GM13977 (cell line): ENCODE results near the gene AGBL4.

Source experiments
- DNase-seq: peaks from one replicate; pipeline ENCODE4 v3.0.0; 2012; ENCODE audit warnings: low spot score
- CTCF ChIP-seq: IDR thresholded peaks from 2 replicates; pipeline ENCODE4 v1.5.1; 2012; ENCODE audit warnings: mild to moderate bottlenecking, control low read depth; ENCODE audit not compliant: insufficient read depth; ENCODE audit errors: extremely low read depth, missing control alignments
- in situ Hi-C: fragments of 300-500 bp; cut with MboI; formaldehyde crosslinking; loops from one replicate; pipeline ENCODE4 v1.12.0; 2022; ENCODE audit warnings: low sequenced_read_pairs, low pct_unique_long_range_greater_than_20kb, mixed read lengths, inconsistent platforms; ENCODE audit not compliant: unreplicated experiment

AGBL4 gene

DNA sequence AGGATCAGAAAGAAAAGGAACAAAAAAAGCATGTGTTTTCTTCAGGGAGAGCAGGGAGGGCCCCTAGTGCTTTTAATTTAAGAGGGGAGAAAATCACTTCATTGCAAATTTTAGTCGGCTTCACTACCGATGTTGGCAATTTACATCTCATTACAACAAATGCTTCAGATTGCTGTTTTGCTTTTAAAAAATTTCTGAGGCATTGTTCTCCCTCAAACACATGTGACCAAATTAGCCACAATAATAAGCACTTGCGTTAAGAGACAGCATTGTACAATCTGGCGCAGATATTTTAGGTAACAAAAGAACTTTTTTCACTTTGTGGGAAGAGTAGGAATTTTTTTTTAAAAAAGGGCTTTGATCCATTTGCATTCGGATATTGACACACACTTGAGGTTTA lies 1276.8 kb downstream of the AGBL4 start:
- DNase-seq = no peak
- TF ChIP-seq CTCF = no peak

DNA sequence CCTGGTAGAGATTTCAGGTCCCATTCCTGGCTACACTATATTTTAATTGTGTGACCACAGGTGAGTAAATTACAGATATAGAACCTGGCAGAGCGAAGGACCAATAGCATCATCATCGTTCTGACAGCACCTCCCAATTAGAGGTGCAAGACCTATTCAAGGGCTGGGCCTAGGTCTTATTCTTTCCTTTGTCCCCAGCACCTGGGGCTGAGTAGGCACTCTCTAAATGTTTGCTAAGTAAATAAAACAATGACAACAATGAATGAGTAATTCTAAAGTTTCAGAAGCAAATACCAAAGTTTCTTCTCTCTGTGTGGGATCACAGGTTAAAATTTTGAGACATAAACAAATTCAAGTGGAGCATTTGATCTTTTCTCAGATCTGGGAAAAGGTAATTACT lies 1279.7 kb downstream of the AGBL4 start:
- in situ Hi-C loops = no loop called here
- TF ChIP-seq CTCF = no peak
- no peak for DNase-seq

More for the DNA sequence above, 1276.8 kb downstream of the AGBL4 start:
- in situ Hi-C loops = no loop called here

DNA sequence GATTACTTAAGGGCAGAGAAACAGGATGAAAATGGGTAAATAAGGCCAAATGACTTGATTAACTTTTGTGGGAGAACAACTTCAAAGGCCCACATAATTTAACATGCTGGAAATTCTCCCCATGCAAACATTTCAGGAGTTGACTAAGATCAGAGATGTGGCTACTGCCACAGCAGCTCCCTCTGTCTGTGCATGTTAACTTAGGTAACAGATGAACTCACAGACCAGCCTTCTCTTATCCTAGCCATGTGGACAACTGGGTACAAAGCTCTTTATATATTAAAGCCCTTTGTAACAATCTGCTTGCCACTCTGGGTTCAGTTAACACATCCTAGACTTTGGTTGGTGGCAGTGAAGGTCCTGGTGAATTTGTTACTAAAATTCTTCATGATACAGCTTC lies 1280.3 kb downstream of the AGBL4 start:
- in situ Hi-C loops = no loop called here
- no peak for DNase-seq
- no peak for TF ChIP-seq CTCF

GRCh38 chr1:48741380-48741779 lies 1282.4 kb downstream of the AGBL4 start:
- TF ChIP-seq CTCF = no peak
- no peak for DNase-seq
- in situ Hi-C loops = no loop called here

DNA sequence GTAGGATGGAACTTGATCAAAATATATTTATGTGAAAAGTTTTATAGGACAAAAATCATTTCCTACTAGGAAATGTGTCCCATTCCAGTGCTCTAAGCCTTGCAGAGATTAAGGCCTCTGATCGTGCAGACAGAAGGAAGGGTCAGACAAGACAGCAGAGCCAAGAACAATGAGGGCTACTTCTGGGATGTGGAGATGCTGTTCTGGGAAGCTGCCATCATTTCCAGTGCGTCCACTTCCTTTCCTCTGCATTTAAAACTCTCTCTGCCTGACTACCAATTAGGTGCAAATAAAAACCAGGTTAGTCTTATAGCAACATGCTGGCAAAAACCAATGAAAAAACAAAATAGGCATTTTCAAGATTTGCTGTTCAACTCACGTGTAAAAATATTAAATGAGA lies 1283.1 kb downstream of the AGBL4 start:
- in situ Hi-C loops = no loop called here
- no peak for TF ChIP-seq CTCF
- no peak for DNase-seq

DNA sequence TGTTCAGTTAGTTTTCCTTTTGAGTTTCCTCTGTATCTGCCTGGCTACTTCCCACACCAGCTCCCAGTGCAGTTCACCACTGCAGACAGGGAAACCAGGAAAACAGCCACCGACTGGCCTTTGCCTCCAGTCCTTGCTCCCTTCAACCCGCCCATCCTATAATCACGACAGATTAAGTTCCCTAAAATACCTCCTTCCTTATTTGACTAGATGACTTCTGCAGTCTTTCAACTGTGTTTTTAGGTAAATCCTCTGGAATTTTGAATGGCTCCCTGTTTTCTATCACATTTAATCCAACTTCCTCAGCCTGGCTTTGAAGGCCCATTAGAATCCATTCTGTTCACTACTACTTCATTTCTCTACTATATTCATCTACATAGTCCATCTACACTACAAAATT lies 1284.7 kb downstream of the AGBL4 start:
- TF ChIP-seq CTCF = no peak
- no peak for DNase-seq
- in situ Hi-C loops = no loop called here

GRCh38 chr1:48738356-48738755 lies 1285.4 kb downstream of the AGBL4 start:
- in situ Hi-C loops = no loop called here
- no peak for DNase-seq
- TF ChIP-seq CTCF = no peak
